Activated naive CD8-positive, alpha-beta T cell (primary cell): ENCODE results near the gene MRPS27.
"Not testable (repeated sequence)": the region's sequence is repeated elsewhere in the genome, so short reads cannot be mapped to it uniquely, and the experiment has no call there.

Experiments used
- H3K27ac Mint-ChIP-seq: one replicate; pipeline ENCODE4 v1.8.0; 2021; ENCODE audit warnings: mixed read lengths
- H3K27me3 Mint-ChIP-seq: one replicate; pipeline ENCODE4 v1.8.0; 2021; ENCODE audit warnings: mixed read lengths
- H3K36me3 Mint-ChIP-seq: one replicate; pipeline ENCODE4 v1.8.0; 2021; ENCODE audit warnings: mixed read lengths
- H3K4me1 Mint-ChIP-seq: one replicate; pipeline ENCODE4 v1.8.0; 2021; ENCODE audit warnings: low read depth, mixed read lengths
- H3K4me3 Mint-ChIP-seq: one replicate; pipeline ENCODE4 v1.8.0; 2021; ENCODE audit warnings: mild to moderate bottlenecking, mixed read lengths
- H3K9me3 Mint-ChIP-seq: one replicate; pipeline ENCODE4 v1.8.0; 2021; ENCODE audit warnings: low read depth, mixed read lengths

MRPS27 gene

GRCh38 chr5:72183101-72183520 is 136.9 kb downstream of the MRPS27 start:
- no peaks in the 10 kb centered on the region for H3K36me3 Mint-ChIP-seq
- peaks cover 9% of the 10 kb centered on the region for H3K27me3 Mint-ChIP-seq
- no peak overlapping the region for H3K4me3 Mint-ChIP-seq
- H3K9me3 Mint-ChIP-seq: no peaks in the 10 kb centered on the region
- H3K4me1 Mint-ChIP-seq: no peaks in the 10 kb centered on the region
- H3K27ac Mint-ChIP-seq: no peak overlapping the region

GRCh38 chr5:72182686-72183085 is 137.4 kb downstream of the MRPS27 start:
- Mint-ChIP-seq H3K4me1 (no peaks in the 10 kb centered on the region), H3K36me3 (no peaks in the 10 kb centered on the region), H3K9me3 (no peaks in the 10 kb centered on the region), H3K27me3 (peaks cover 9% of the 10 kb centered on the region), H3K4me3 (no peak overlapping the region), H3K27ac (no peak overlapping the region)

- Mint-ChIP-seq H3K27ac (no peak overlapping the region), H3K4me1 (no peaks in the 10 kb centered on the region), H3K9me3 (no peaks in the 10 kb centered on the region), H3K36me3 (no peaks in the 10 kb centered on the region), H3K27me3 (peaks cover 9% of the 10 kb centered on the region), H3K4me3 (no peak overlapping the region)
Measured at GRCh38 chr5:72180925-72181324, 139.1 kb downstream of the MRPS27 start.

GRCh38 chr5:72179816-72180440 is 140.1 kb downstream of the MRPS27 start:
- H3K27ac Mint-ChIP-seq: no peak overlapping the region
- no peaks in the 10 kb centered on the region for H3K9me3 Mint-ChIP-seq
- no peak overlapping the region for H3K4me3 Mint-ChIP-seq
- peaks cover 9% of the 10 kb centered on the region for H3K27me3 Mint-ChIP-seq
- no peaks in the 10 kb centered on the region for H3K4me1 Mint-ChIP-seq
- no peaks in the 10 kb centered on the region for H3K36me3 Mint-ChIP-seq

- H3K36me3 Mint-ChIP-seq: no peaks in the 10 kb centered on the region
- H3K4me3 Mint-ChIP-seq: no peak overlapping the region
- H3K4me1 Mint-ChIP-seq: no peaks in the 10 kb centered on the region
- H3K9me3 Mint-ChIP-seq: no peaks in the 10 kb centered on the region
- no peak overlapping the region for H3K27ac Mint-ChIP-seq
- peaks cover 9% of the 10 kb centered on the region for H3K27me3 Mint-ChIP-seq
Measured at GRCh38 chr5:72179028-72179815, 140.8 kb downstream of the MRPS27 start.

- H3K36me3 Mint-ChIP-seq: no peaks in the 10 kb centered on the region
- no peak overlapping the region for H3K4me3 Mint-ChIP-seq
- no peak overlapping the region for H3K27ac Mint-ChIP-seq
- peaks cover 8% of the 10 kb centered on the region for H3K27me3 Mint-ChIP-seq
- H3K4me1 Mint-ChIP-seq: no peaks in the 10 kb centered on the region
- H3K9me3 Mint-ChIP-seq: no peaks in the 10 kb centered on the region
Measured at GRCh38 chr5:72177538-72177937, 142.5 kb downstream of the MRPS27 start.

- Mint-ChIP-seq H3K36me3 (no peaks in the 10 kb centered on the region), H3K9me3 (no peaks in the 10 kb centered on the region), H3K27ac (no peak overlapping the region), H3K4me1 (no peaks in the 10 kb centered on the region), H3K4me3 (no peak overlapping the region), H3K27me3 (peaks cover 12% of the 10 kb centered on the region)
Measured at GRCh38 chr5:72172786-72173185, 147.3 kb downstream of the MRPS27 start.

GRCh38 chr5:72171667-72172066 is 148.4 kb downstream of the MRPS27 start:
- H3K27me3 Mint-ChIP-seq: peaks cover 17% of the 10 kb centered on the region
- no peak overlapping the region for H3K4me3 Mint-ChIP-seq
- H3K4me1 Mint-ChIP-seq: peaks cover under 1% of the 10 kb centered on the region
- no peaks in the 10 kb centered on the region for H3K36me3 Mint-ChIP-seq
- no peaks in the 10 kb centered on the region for H3K9me3 Mint-ChIP-seq
- no peak overlapping the region for H3K27ac Mint-ChIP-seq

- peaks cover 17% of the 10 kb centered on the region for H3K27me3 Mint-ChIP-seq
- H3K9me3 Mint-ChIP-seq, H3K36me3 Mint-ChIP-seq, H3K4me3 Mint-ChIP-seq, H3K27ac Mint-ChIP-seq, H3K4me1 Mint-ChIP-seq: not testable (repeated sequence)
Measured at GRCh38 chr5:72171181-72171580, 148.9 kb downstream of the MRPS27 start.

- H3K36me3 Mint-ChIP-seq: no peaks in the 10 kb centered on the region
- peaks cover 17% of the 10 kb centered on the region for H3K27me3 Mint-ChIP-seq
Measured at GRCh38 chr5:72170101-72170500, 149.9 kb downstream of the MRPS27 start.

More at GRCh38 chr5:72170101-72170500, 149.9 kb downstream of the MRPS27 start:
- Mint-ChIP-seq H3K4me3 (no peak overlapping the region), H3K9me3 (no peaks in the 10 kb centered on the region), H3K4me1 (peaks cover 2% of the 10 kb centered on the region), H3K27ac (no peak overlapping the region)
